ENCODE measurements around the gene ZFYVE26.
"Not testable (repeated sequence)": the region's sequence is repeated elsewhere in the genome, so short reads cannot be mapped to it uniquely, and the experiment has no call there.

ZFYVE26 gene

DNA sequence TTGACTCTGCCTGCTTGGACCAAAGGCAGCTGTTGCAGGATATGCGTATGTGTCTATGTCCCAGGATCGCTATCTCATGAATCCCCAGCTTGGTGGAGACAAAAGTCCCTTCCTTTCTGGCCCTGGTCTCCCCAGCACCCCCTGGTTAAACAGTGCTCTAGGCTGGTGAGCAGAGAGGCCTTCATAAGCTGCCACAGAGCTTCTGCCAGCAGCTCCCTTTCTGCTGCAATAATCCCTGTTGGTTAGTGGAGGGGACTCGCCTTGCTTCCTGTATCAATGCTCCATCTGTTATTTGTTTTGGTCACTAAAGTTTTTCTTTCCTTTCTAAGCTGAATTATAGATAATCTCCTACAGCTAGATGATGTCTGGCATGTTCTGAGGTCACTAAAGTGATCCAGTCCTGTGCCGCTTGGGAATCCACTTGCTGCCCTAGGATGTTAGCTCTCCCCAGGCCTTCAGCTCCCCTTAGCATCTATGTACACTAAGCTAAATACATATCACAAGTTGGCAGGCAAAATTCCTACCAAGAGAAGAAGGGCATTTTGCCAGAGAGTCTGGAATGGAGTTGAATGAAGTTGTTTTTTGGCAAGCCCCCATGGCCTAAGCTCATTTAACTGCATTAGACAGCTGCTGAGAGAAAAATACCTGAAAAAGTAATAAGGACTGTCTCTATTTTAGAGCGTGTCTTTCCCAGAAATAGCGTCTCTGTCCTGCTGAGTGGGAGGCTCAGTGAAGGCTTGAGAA, 66.9 kb downstream of the ZFYVE26 start:
- no peak for DNase-seq

GRCh38 chr14:67748312-67748711, 68.1 kb downstream of the ZFYVE26 start:
- no peak for DNase-seq

GRCh38 chr14:67746927-67747326, 69.5 kb downstream of the ZFYVE26 start:
- no peak for DNase-seq

GRCh38 chr14:67744046-67744445, 72.3 kb downstream of the ZFYVE26 start:
- no peak for DNase-seq

GRCh38 chr14:67738740-67739504, 77.5 kb downstream of the ZFYVE26 start:
- no peak for DNase-seq

- no peak for DNase-seq
These were observed 79.6 kb downstream of the ZFYVE26 start for GRCh38 chr14:67736771-67737170.

DNA sequence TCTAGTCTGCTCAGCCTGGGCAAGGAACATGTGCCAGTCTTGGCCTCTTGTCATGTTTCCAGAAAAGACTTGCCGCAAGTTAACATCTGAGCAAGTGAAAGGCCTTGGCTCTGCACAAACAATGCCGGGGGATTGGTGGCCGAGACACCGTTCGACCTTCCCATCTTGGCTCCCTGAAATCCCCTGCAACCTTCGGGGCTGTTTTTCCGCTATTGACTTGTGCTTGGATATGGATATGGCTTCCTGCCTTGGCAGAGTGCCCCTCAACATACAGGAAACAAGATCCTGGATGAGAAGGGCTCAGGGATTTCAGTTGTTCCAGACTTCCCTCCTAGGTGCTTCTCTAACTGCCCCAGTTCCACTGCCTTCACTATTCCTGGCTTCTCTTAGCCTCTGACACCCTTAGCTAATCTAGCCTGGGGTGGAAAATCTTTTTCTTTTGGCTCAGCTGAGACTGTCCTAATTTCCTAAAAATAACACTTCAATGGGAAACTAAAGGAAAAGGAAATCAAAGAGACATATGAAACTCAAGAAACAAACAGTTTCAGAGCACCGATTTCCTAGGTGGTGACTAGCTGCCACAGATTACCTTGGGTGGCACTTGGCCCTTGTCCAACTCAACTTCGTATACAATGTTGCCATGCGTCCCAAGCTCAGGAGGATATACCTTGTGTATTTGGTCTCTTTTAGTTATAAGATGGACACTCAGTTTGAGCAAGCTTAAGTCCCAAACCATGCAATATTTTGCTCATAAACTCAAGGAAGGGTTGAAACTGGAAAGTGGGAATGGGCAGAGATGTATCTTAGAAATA, 80.8 kb downstream of the ZFYVE26 start:
- no peak for DNase-seq

DNA sequence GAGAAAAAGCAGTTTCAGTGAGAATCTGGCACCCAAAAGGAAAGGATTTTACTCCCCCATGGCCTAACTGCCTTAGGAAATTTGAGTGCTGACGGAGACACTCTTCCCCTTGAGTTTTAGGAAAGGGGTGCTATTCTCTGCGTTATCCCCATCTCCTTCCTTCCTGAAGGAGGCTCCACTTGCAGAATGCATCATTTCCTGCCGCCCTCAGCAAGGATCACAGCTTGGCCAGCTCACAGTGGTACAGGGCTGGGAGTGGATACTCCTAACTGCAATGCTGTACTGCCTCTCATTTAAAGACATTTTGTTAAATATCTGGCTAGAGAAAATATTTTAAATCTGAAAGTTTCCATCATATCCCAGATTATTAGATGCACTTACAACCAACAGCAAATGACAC, 81.7 kb downstream of the ZFYVE26 start:
- no peak for DNase-seq

DNA sequence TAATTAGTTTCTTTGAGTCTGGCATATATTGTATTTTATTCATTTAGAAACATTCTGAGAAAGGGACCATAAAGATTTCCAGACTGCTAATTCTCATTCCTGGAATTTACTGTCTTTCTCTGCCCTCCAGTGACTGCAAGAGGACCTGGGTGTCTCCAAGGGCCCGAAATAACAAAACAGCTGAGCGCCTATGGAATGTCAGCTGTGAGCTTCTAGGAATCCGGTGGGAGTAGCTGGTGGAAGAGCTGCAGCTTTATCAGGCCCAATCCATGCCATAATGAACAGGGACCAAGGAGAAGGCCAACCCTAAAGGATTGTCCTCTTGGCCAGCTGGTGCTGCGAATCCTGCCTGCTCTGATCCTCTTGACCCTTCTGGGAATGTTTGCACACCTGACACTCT, 82.8 kb downstream of the ZFYVE26 start:
- DNase-seq, result no peak

DNA sequence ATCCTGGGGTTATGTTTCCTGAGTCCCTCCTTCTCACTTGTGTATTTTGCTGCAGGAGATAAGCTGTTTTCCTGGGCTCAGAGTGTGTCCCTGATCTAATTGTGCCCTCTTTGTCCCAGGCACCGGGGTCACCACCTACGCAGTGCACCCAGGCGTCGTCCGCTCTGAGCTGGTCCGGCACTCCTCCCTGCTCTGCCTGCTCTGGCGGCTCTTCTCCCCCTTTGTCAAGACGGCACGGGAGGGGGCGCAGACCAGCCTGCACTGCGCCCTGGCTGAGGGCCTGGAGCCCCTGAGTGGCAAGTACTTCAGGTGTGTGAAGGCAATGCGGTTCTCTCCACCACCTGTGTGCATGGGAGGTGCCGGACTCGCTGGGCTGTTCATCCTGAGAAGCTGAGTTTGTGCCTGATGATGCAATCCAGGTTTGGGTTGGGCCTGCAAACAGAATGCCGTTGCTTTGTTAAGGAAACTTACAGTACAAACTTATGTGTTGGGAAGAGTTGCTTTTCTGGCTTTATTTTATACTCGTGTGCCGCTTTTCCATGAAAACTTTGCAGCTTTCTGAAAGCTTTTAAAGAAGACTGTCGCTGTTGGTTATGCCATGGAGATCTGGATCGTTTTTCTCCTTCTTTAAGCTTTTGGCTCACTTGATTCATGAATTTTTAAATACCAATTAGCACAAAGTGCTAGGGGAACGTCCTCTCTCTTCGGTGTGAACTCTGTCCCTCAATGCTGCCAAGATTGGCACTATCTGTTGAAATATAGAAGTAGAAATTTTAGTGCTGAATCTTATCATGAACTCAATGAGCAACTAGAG, 87.1 kb downstream of the ZFYVE26 start:
- DNase-seq, result no peak

GRCh38 chr14:67728258-67728657, 88.1 kb downstream of the ZFYVE26 start:
- no peak for DNase-seq

- DNase-seq, result no peak
These were observed 89.0 kb downstream of the ZFYVE26 start for GRCh38 chr14:67727361-67727760.

- no peak for DNase-seq
These were observed 91.2 kb downstream of the ZFYVE26 start for GRCh38 chr14:67725171-67725570.

DNA sequence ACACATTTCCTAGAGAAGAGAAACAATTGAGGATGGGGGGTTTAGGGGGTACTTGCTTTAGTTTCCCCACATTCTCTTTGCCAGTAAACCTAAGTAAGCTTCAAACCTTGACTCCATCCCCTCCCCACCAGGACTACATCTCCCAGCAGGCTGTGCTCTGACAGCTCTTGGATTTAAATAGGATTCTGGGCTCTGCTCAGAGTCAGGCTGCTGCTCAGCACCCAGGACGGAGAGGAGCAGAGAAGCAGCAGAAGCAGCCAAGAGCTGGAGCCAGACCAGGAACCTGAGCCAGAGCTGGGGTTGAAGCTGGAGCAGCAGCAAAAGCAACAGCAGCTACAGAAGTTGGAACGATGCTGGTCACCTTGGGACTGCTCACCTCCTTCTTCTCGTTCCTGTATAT, 94.1 kb downstream of the ZFYVE26 start:
- DNase-seq, result no peak

DNA sequence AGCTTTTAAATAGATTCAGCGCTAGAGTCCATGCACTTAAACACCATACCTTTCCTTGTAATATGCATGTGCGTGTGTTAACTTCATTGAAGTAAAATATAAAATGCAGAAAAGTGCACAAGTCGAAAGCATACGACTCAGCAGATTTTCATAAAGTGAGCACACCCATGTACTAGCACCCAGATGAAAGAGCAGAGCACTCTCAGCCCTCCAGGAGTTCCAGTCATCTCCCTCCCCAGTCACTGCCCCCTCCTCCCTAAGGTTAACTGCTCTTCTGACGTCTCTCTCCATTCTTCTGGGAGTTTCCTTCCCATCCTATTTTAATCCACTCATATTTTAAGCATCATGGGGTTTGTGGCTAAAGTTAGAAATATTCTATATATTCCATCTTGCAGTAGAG, 94.5 kb downstream of the ZFYVE26 start:
- no peak for DNase-seq

DNA sequence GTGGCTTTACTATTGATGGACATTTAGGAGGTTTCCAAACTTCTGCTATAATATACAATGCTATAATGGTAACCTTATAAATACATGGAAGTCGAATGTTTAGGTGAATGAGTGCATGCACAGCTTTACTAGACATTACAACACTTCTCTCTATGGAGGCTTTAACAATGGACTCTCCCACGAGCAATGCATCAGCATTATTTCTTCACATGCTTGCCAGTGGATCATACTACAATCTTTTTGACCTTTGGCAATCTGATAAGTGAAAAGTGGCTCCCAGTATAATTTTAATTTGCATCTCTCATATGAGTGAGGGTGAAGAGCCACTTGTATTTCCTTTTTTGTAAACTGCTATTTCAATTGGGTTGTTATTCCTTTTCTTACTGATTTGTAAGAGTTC, 96.5 kb downstream of the ZFYVE26 start:
- no peak for DNase-seq

DNA sequence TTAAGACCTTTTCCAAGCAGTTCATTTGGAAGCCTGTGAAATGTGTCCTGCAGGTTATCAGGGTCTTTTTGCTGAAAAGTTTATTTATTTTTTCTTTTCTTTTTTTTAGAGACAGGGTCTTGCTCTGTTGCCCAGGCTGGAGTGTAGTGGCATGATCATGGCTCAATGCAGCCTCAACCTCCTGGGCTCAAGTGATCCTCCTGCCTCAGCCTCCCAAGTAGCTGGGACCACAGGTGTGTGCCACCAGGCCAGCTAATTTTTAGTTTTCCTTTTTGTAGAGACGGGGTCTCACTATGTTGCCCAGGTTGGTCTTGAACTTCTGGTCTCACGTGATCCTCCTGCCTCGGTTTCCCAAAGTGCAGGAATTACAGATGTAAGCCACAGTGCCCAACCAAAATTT, 97.0 kb downstream of the ZFYVE26 start:
- DNase-seq, result not testable (repeated sequence)

DNA sequence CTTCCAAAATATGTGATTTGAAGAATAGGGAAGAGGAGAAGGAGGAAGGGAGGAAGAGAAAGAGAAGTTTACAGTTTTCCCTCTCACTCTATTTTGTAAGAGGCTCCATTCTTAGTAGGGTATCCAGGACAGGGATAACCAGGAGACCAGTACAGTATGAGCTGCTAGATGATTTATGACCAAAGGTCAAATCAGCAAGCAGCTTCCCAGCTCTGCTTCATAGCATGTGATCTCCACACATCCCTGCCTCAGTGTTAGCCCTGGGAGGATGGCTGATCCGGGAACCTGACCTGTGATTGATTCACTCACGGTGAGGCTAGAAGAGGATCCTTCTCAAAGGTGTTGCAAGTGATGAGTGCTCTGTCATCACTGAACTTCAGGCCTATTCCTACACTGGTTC, 98.1 kb downstream of the ZFYVE26 start:
- DNase-seq, result no peak

- no peak for DNase-seq
These were observed 99.3 kb downstream of the ZFYVE26 start for GRCh38 chr14:67717048-67717447.

GRCh38 chr14:67710209-67710608, 106.2 kb downstream of the ZFYVE26 start:
- DNase-seq, result no peak

DNA sequence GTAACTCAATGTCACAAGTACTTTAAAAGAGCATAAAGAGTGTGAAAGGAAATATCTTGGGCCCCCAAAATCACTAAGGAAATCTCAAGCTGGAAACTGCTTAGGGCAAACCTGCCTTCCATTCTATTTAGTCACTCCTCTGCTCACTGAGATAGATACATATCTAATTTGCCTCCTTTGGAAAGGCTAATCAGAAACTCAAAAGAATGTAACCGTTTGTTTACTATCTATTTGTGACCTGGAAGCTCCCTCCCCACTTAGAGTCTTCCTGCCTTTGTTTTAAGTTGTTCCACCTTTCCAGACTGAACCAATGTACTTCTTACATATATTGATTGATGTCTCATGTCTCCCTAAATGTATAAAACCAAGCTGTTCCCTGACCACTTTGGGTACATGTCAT, 106.6 kb downstream of the ZFYVE26 start:
- not testable (repeated sequence) for DNase-seq

- DNase-seq, result not testable (repeated sequence)
These were observed 107.0 kb downstream of the ZFYVE26 start for GRCh38 chr14:67709346-67709745.

DNA sequence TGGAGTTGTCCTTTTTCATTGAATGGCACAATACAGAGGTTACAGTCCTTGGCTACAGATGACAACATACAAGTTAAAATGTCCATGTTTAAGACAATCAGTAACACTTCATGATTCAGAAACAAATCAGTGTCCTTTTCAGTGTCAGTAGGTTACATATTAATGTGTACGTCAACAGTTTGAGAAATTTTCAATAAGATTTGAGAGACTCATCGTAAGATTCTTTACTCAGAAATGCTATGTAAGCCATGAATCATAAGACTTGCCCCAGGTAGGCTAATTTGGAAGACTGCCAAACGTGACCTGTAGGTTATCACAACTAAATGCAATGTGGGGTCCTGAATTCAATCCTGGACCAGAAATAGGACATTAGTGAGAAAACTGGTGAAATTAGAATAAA, 111.2 kb downstream of the ZFYVE26 start:
- no peak for DNase-seq

All from CD4-positive, alpha-beta T cell treated with Interleukin-12 subunit alpha and Interleukin-12 subunit beta, for 1 hour (primary cell).